HG02623 (cell line): ENCODE measurements around the gene LDLRAP1.

Experiments
- ATAC-seq: cut with Tn5 transposase; IDR thresholded peaks from one replicate; pipeline ENCODE4 v1.9.1; 2021; ENCODE audit warnings: moderate library complexity; ENCODE audit not compliant: unreplicated experiment

Gene LDLRAP1

GRCh38 chr1:25523542-25523941, 19.9 kb upstream of the LDLRAP1 start:
- no peak for ATAC-seq

GRCh38 chr1:25524568-25525360, 18.6 kb upstream of the LDLRAP1 start:
- no peak for ATAC-seq

GRCh38 chr1:25525361-25525688, 18.1 kb upstream of the LDLRAP1 start:
- no peak for ATAC-seq

- no peak for ATAC-seq
Observed at GRCh38 chr1:25526753-25527152, 16.7 kb upstream of the LDLRAP1 start.

GRCh38 chr1:25527226-25527846, 16.1 kb upstream of the LDLRAP1 start:
- ATAC-seq: no peak

GRCh38 chr1:25527946-25528595, 15.3 kb upstream of the LDLRAP1 start:
- ATAC-seq: no peak

- ATAC-seq: no peak
Observed at GRCh38 chr1:25528881-25529517, 14.4 kb upstream of the LDLRAP1 start.

GRCh38 chr1:25529518-25530185, 13.8 kb upstream of the LDLRAP1 start:
- ATAC-seq: no peak

GRCh38 chr1:25530186-25531081, 13.0 kb upstream of the LDLRAP1 start:
- ATAC-seq: no peak

GRCh38 chr1:25531082-25531461, 12.3 kb upstream of the LDLRAP1 start:
- ATAC-seq: no peak

GRCh38 chr1:25532970-25533369, 10.4 kb upstream of the LDLRAP1 start:
- no peak for ATAC-seq

GRCh38 chr1:25533775-25534409, 9.5 kb upstream of the LDLRAP1 start:
- no peak for ATAC-seq

- ATAC-seq: no peak
Observed at GRCh38 chr1:25534410-25534788, 9.0 kb upstream of the LDLRAP1 start.

- no peak for ATAC-seq
Observed at GRCh38 chr1:25536124-25536523, 7.3 kb upstream of the LDLRAP1 start.

GRCh38 chr1:25537153-25537831, 6.1 kb upstream of the LDLRAP1 start:
- ATAC-seq: no peak

GRCh38 chr1:25538191-25538767, 5.1 kb upstream of the LDLRAP1 start:
- ATAC-seq: no peak

- ATAC-seq: no peak
Observed at GRCh38 chr1:25540750-25541342, 2.6 kb upstream of the LDLRAP1 start.

GRCh38 chr1:25541425-25541824, 2.0 kb upstream of the LDLRAP1 start:
- no peak for ATAC-seq
